K562 (cell line): ENCODE results near the gene SHB. TPM values are rescaled to one million over a fixed set of nuclear protein-coding genes. Genes with fewer than 3 reads are reported as not detected.
A peak's percentile ranks its signal among the peaks of the same experiment; 100 is the strongest.

Experiments
- ATAC-seq: fragments of 200-7000 bp; cut with Tn5 transposase; 3 replicates; pipeline ENCODE4 v1.9.1; 2020; ENCODE audit warnings: moderate library complexity
- BruUV-seq: library from RNA; stranded (reverse); fragments of 400-500 nt; replicated peaks from 2 replicates; lab custom pipeline; 2021; lab: Mats Ljungman, UMichigan
- CTCF ChIA-PET: fragments of 300-600 bp; formaldehyde crosslinking; extraction: SDS; loops from one replicate; lab custom pipeline; 2021; ENCODE audit warnings: low intra/inter-chr PET ratio; lab: Yijun Ruan, JAX
- POLR2A ChIA-PET: fragments of 300-600, 350-650 bp; sonication (Branson Sonifier 250); formaldehyde crosslinking; extraction: SDS; loops from one replicate; lab custom pipeline; 2021; ENCODE audit warnings: antibody characterized with exemption, inconsistent platforms; lab: Yijun Ruan, JAX
- DNase-seq, 4 experiments: peaks; one replicate each; pipeline versions ENCODE4 v3.0.0 to v3.0.0-alpha.2; 2011 to 2018; ENCODE audit warnings: low spot score in 3 of 4, mixed read lengths in 3 of 4; ENCODE audit errors: extremely low read depth in 1 of 4
- FAIRE-seq: peaks from 2 replicates; lab custom pipeline; 2011; peaks lifted over from hg19 to GRCh38; lab: Jason Lieb, UNC
- H2AFZ ChIP-seq: 2 replicates; pipeline ENCODE4 v1.6.0; 2011; ENCODE audit warnings: low read depth, low read length, control low read depth, inconsistent platforms
- H3K27ac ChIP-seq: fragments of 200-600 bp; 3 replicates; pipeline ENCODE4 v1.8.0; 2011; ENCODE audit warnings: low read depth, mild to moderate bottlenecking, control low read depth, inconsistent platforms, low read length, moderate library complexity, mixed read lengths; ENCODE audit errors: extremely low read depth
- H3K27me3 ChIP-seq, 2 experiments: fragments of 300-600 bp in 1 of 2; 2 replicates in 1 of 2; 3 replicates in 1 of 2; pipeline versions ENCODE4 v1.6.0 to v1.8.0; 2011; ENCODE audit warnings: inconsistent platforms in 2 of 2, low read length in 2 of 2, mild to moderate bottlenecking in 1 of 2, mixed read lengths in 1 of 2, moderate library complexity in 1 of 2; ENCODE audit not compliant: control insufficient read depth in 2 of 2, insufficient read depth in 2 of 2
- H3K36me3 ChIP-seq: fragments of 300-600 bp; 3 replicates; pipeline ENCODE4 v1.8.0; 2011; ENCODE audit warnings: mild to moderate bottlenecking, low read length, inconsistent platforms; ENCODE audit not compliant: control insufficient read depth, insufficient read depth
- H3K4me1 ChIP-seq, 2 experiments: fragments of 200-600 bp in 1 of 2; replicated peaks in 1 of 2; 2 replicates in 1 of 2; 3 replicates in 1 of 2; pipeline versions ENCODE4 v1.5.1 to v1.8.0; 2011; ENCODE audit warnings: inconsistent platforms in 2 of 2, low read length in 2 of 2, mild to moderate bottlenecking in 1 of 2, mixed read lengths in 1 of 2, moderate library complexity in 1 of 2; ENCODE audit not compliant: control insufficient read depth in 2 of 2, insufficient read depth in 2 of 2
- H3K4me2 ChIP-seq: 2 replicates; pipeline ENCODE4 v1.6.1; 2011; ENCODE audit warnings: low read length, control low read depth, inconsistent platforms, mixed read lengths; ENCODE audit not compliant: insufficient read depth
- H3K4me3 ChIP-seq: fragments of 200-600 bp; sonication (generic), shearing (Covaris generic); 2 replicates; pipeline ENCODE4 v1.5.1; 2016; ENCODE audit warnings: control low read depth, inconsistent platforms
- H3K79me2 ChIP-seq: fragments of 200-600 bp; 3 replicates; pipeline ENCODE4 v1.8.0; 2011; ENCODE audit warnings: low read length, inconsistent platforms; ENCODE audit not compliant: control insufficient read depth, insufficient read depth
- H3K9ac ChIP-seq, 2 experiments: 2 replicates each; pipeline versions ENCODE4 v1.6.0 to v1.6.1; 2011; ENCODE audit warnings: low read depth in 2 of 2, low read length in 2 of 2, control low read depth in 1 of 2, inconsistent platforms in 1 of 2, mild to moderate bottlenecking in 1 of 2, mixed read lengths in 1 of 2; ENCODE audit not compliant: insufficient read depth in 1 of 2
- H3K9me1 ChIP-seq: one replicate; pipeline ENCODE4 v1.6.0; 2011; ENCODE audit warnings: inconsistent platforms, mild to moderate bottlenecking, low read length, moderate library complexity; ENCODE audit not compliant: control insufficient read depth, insufficient read depth
- H3K9me3 ChIP-seq: replicated peaks from 2 replicates; pipeline ENCODE4 v1.5.1; 2011; ENCODE audit warnings: low read depth, low read length, inconsistent platforms; ENCODE audit not compliant: control insufficient read depth, insufficient read depth
- H4K20me1 ChIP-seq: replicated peaks from 2 replicates; pipeline ENCODE4 v1.6.1; 2011; ENCODE audit warnings: low read length, inconsistent platforms, mixed read lengths; ENCODE audit not compliant: control insufficient read depth, insufficient read depth
- CTCF ChIP-seq, 3 experiments: IDR thresholded peaks in 2 of 3; conservative IDR thresholded peaks in 1 of 3; 2 replicates each; pipeline ENCODE4 v1.5.1; 2011 to 2012; ENCODE audit warnings: low read length in 3 of 3, mild to moderate bottlenecking in 3 of 3, control low read depth in 2 of 3, improper control_type of control experiment in 1 of 3, inconsistent platforms in 1 of 3, low read depth in 1 of 3, mixed read lengths in 1 of 3, moderate library complexity in 1 of 3; ENCODE audit not compliant: insufficient read depth in 2 of 3
- HMG20B ChIP-seq: fragments of 250-450 bp; sonication (Bioruptor Pico); IDR thresholded peaks from 2 replicates; pipeline ENCODE4 v1.5.0; 2021; ENCODE audit warnings: mild to moderate bottlenecking
- IRF2 ChIP-seq: sonication (generic); formaldehyde crosslinking; IDR thresholded peaks from 2 replicates; pipeline ENCODE4 v1.8.1; 2022; ENCODE audit warnings: mild to moderate bottlenecking, missing genetic modification reagents
- SNIP1 ChIP-seq: fragments of 450-650 bp; IDR thresholded peaks from 2 replicates; pipeline ENCODE4 v1.7.1; 2017; ENCODE audit warnings: low read depth, mild to moderate bottlenecking
- TCFL5 ChIP-seq: fragments of 250-450 bp; sonication (Bioruptor Pico); conservative IDR thresholded peaks from 2 replicates; pipeline ENCODE4 v1.6.1; 2021; ENCODE audit warnings: mild to moderate bottlenecking, moderate library complexity, matching md5 sums
- ZBTB7A ChIP-seq: IDR thresholded peaks from 2 replicates; pipeline ENCODE4 v1.6.1; 2011; ENCODE audit warnings: low read depth, mild to moderate bottlenecking, low read length, moderate library complexity, borderline replicate concordance; ENCODE audit not compliant: control insufficient read depth
- ZHX1 ChIP-seq: fragments of 150-350 bp; conservative IDR thresholded peaks from 2 replicates; pipeline ENCODE4 v1.6.1; 2014; ENCODE audit warnings: low read length
- ZNF12 ChIP-seq: sonication (generic); formaldehyde crosslinking; IDR thresholded peaks from 2 replicates; pipeline ENCODE4 v1.4.0; 2020; ENCODE audit warnings: mild to moderate bottlenecking, missing genetic modification reagents
- WGBS: fragments of 100-300 bp; shearing (Covaris generic); methylation state at CpG from one replicate; pipeline ENCODE4 v1.1.6; 2016; ENCODE audit warnings: low coverage, mixed read lengths; ENCODE audit not compliant: insufficient coverage; ENCODE audit errors: missing lambda C conversion rate; 5-methylcytosine and 5-hydroxymethylcytosine counted together
- in situ Hi-C: fragments of 300-500 bp; cut with MboI; formaldehyde crosslinking; loops from 4 replicates; pipeline ENCODE4 v1.15.0; 2018; ENCODE audit warnings: inconsistent platforms, mixed read lengths
- intact Hi-C: fragments of 100-400 bp; cut with micrococcal nuclease; formaldehyde crosslinking; loops from 2 replicates; pipeline ENCODE4 v1.14.2; 2022
- polyA plus RNA-seq, 8 experiments: library from polyadenylated mRNA; depleted of rRNA in 4 of 8; stranded (reverse) in 5 of 8; unstranded in 3 of 8; fragments of >200 nt; fragmentation: Nextera tagmentation in 2 of 8; fragmentation: Illumina TruSeq in 1 of 8; extraction: Ambion mirVana in 2 of 8; extraction: Trizol in 1 of 8; gene quantifications; 2 replicates each; pipeline versions ENCODE4 v1.2.1 to v1.2.3, GENCODE V29; 2011 to 2014; ENCODE audit warnings: inconsistent platforms in 1 of 8, missing spikeins in 1 of 8
- total RNA-seq, 7 experiments: library from RNA; depleted of rRNA in 6 of 7; stranded (reverse); fragments of >200 nt in 6 of 7; fragmentation: Illumina TruSeq in 2 of 7; extraction: Trizol in 2 of 7; gene quantifications; 2 replicates each; pipeline versions ENCODE4 v1.2.1 to v1.2.3, GENCODE V29; 2011 to 2021; ENCODE audit warnings: low replicate concordance in 1 of 7
- TF ChIP-seq, protein P1 (sequence below): fragments of 450-650 bp; formaldehyde crosslinking; IDR thresholded peaks from 2 replicates; pipeline ENCODE4 v1.4.0; 2020; ENCODE audit warnings: mild to moderate bottlenecking
- TF ChIP-seq, protein P2 (sequence below): sonication (generic); formaldehyde crosslinking; IDR thresholded peaks from 2 replicates; pipeline ENCODE4 v1.8.1; 2023; ENCODE audit warnings: mild to moderate bottlenecking, missing genetic modification reagents, moderate library complexity

The SHB gene
- total and polyA plus RNA-seq, 9 of the 15 experiments (the other 6 are each of a cell fraction or from before 2014, with no cell fraction given), result 0.78 to 16.0 (median 5.3) TPM

DNA sequence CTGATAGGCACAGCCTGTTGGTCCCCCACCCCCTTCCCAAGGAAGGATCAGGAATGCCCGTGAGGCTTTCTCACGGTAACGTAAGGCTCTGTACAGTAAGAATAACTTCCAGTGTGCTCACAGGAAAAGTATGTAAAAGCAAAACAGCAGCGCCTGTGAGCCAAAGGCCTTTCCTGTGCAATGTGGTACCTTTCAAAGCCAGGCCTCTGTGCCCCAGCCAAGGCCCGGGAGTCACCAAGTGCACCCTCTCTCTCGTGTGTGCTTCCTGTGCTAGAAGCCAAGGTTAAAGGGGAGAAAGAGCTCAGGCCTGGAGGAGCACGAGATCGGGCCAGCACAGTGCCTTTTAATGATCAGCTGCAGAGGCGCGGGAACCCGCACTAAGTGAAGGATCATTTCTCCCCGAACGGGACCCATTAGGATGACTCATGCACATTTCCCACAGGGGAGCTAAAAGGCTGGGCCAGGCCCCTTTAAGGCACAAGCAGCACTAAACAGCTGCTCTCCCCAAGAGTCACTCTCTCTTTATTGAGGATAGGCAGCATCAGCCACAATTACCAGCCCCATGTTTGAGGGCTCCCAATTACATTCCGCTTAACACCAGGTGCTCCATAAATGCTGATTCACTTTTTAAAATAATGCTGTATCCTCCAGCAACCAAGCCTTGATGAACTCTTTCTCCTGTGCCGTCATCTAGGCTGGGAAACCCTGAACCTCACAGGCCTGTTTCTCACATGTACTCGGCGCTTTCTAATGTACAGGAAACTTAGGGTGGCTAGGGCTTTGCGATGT lies 42.8 kb downstream of the SHB start (continued):
- TF ChIP-seq ZHX1, result no peak
- TF ChIP-seq, protein P1, sequence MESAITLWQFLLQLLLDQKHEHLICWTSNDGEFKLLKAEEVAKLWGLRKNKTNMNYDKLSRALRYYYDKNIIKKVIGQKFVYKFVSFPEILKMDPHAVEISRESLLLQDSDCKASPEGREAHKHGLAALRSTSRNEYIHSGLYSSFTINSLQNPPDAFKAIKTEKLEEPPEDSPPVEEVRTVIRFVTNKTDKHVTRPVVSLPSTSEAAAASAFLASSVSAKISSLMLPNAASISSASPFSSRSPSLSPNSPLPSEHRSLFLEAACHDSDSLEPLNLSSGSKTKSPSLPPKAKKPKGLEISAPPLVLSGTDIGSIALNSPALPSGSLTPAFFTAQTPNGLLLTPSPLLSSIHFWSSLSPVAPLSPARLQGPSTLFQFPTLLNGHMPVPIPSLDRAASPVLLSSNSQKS (CRISPR knock-in tag), result no peak
- TF ChIP-seq SNIP1, result peak; percentile 77
- no peak for TF ChIP-seq TCFL5 (CRISPR knock-in tag)

DNA sequence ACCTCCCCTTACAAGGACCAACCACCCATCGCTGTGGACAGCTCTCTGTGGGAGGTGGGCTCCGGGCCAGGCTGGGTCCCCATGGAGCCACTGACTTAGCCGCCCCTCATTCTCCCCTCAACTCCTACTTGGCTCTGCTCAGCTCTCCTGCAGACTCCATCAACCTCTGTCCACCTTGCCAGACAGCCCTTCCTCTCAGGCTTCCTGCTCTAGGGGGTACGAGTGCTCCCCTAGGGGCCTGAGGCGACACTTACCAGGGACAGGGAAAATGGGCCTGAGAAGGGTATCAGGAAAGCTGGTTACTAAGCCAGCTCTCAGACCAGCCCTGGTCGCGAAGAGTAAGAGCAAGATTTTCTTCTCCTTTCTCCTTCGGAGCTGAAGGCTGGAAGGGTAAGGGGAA lies 43.9 kb downstream of the SHB start:
- intact Hi-C loops, result loop anchor here (5.0 kb wide), 1 partner anchor 42 kb away; the partner anchor contains the start of gene SHB

More for the DNA sequence above, 43.9 kb downstream of the SHB start:
- Histone ChIP-seq H3K9me1 (peaks cover 2% of the 10 kb centered on the region), H3K4me3 (no peak overlapping the region), H3K36me3 (no peaks in the 10 kb centered on the region), H3K79me2 (peaks cover 11% of the 10 kb centered on the region; the same call in 2 of the 3 replicates), H3K9me3 (no peaks in the 10 kb centered on the region), H3K4me1 (peaks cover 5 to 14% of the 10 kb centered on the region in 2 experiments; a peak in 3 of 5 replicates), H3K9ac (peak overlapping the region in 1 of 2 experiments; percentile 0; a peak in 1 of 4 replicates), H2AFZ (no peak overlapping the region), H3K4me2 (no peak overlapping the region), H3K27ac (no peak overlapping the region), H3K27me3 (no peaks in the 10 kb centered on the region), H4K20me1 (peaks cover 27% of the 10 kb centered on the region)
- POLR2A ChIA-PET, result interaction anchor here (0.6 to 1.4 kb wide), 4 partner anchors 10 to 786 kb away, joined by 3 to 4 read pairs (median 3); no protein-coding TSS in a partner anchor
- CTCF ChIA-PET, result no interaction called here
- DNase-seq (no peak), FAIRE-seq (no peak), ATAC-seq (peak; percentile 52)
- BruUV-seq, result no TSS peak
- in situ Hi-C loops, result no loop called here
- WGBS, result 87% methylated on average over 8 of the region's 8 CpGs
- no peak for TF ChIP-seq ZBTB7A
- TF ChIP-seq CTCF (IDR thresholded peaks at IDR 0.05 in 2 of 3, conservative IDR thresholded peaks at IDR 0.05 in 1 of 3; ENCODE audit: insufficient read depth in 2 of 3, low read depth in 1 of 3, low read length in 3 of 3), result peak; percentile 21 to 25 (median 22); a peak in 1 of 6 replicates
- TF ChIP-seq, protein P2, sequence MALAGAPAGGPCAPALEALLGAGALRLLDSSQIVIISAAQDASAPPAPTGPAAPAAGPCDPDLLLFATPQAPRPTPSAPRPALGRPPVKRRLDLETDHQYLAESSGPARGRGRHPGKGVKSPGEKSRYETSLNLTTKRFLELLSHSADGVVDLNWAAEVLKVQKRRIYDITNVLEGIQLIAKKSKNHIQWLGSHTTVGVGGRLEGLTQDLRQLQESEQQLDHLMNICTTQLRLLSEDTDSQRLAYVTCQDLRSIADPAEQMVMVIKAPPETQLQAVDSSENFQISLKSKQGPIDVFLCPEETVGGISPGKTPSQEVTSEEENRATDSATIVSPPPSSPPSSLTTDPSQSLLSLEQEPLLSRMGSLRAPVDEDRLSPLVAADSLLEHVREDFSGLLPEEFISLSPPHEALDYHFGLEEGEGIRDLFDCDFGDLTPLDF (CRISPR knock-in tag), result no peak
- 0 out of 2 replicates have a peak, but pooled peaks have one; percentile 11 for TF ChIP-seq IRF2 (CRISPR knock-in tag)
- TF ChIP-seq HMG20B, result no peak
- TF ChIP-seq ZNF12 (CRISPR knock-in tag), result no peak
